ENCODE measurements around the gene ZNF280B.

Gene ZNF280B

DNA sequence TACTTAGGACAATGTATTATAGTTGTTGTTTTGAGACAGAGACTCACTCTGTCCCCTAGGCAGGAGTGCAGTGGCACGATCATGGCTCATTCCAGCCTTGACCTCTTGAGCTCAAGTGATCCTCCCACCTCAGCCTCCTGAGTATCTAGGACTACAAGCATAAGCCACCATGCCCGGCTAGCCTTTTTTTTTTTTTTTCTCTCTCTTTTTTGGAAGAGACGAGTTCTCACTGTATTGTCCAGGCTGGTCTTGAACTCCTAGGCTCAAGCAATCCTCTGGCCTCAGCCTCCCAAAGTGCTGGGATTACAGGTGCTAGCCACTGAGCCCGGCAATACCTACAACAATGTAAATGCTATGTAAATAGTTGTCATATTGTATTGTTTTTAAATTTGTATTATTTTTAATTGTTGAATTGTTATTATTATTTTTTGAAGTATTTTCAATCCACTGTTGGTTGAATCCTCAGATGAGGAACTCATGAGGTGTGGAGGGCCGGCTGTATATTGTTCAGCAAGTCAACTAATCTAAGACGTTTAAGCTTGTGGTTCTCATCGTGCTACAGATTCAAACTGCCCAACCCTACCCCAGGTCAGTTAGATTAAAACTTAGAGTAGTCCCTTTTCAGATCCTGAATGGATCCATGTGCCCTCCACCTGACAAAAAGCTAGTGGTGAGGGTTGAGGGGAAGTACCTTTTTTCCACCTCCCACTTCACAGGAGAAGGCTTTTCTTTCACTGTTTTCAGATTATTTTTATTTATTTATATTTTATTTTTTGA is 23.4 kb upstream of the ZNF280B start:
- CTCF ChIA-PET, result interaction anchor here (1.2 to 1.6 kb wide), 3 partner anchors 9 to 109 kb away, joined by 3 to 4 read pairs (median 3); partner anchors contain the start of gene ZNF280B

DNA sequence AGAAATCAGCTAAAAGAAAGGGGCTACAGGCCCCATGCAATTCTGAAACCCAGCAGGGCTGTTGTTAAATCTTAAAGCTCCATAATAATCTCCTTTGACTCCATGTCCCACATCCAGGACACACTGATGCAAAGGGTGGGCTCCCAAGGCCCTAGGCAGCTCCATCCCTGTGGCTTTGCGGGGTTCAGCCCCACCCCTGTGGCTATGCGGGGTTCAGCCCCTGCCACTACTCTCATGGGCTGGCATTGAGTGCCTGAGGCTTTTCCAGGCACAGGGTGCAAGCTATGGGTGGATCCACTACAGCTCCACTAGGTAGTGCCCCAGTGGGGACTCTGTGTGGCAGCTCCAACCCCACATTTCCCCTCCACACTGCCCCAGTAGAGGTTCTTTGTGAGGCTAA is 20.2 kb upstream of the ZNF280B start:
- CTCF ChIA-PET, result no interaction called here
- POLR2A ChIA-PET, result no interaction called here
- TF ChIP-seq, protein P1, sequence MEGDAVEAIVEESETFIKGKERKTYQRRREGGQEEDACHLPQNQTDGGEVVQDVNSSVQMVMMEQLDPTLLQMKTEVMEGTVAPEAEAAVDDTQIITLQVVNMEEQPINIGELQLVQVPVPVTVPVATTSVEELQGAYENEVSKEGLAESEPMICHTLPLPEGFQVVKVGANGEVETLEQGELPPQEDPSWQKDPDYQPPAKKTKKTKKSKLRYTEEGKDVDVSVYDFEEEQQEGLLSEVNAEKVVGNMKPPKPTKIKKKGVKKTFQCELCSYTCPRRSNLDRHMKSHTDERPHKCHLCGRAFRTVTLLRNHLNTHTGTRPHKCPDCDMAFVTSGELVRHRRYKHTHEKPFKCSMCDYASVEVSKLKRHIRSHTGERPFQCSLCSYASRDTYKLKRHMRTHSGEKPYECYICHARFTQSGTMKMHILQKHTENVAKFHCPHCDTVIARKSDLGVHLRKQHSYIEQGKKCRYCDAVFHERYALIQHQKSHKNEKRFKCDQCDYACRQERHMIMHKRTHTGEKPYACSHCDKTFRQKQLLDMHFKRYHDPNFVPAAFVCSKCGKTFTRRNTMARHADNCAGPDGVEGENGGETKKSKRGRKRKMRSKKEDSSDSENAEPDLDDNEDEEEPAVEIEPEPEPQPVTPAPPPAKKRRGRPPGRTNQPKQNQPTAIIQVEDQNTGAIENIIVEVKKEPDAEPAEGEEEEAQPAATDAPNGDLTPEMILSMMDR (IDR thresholded peaks at IDR 0.05; ENCODE audit: control extremely low read depth, extremely low read depth, low read depth, missing control alignments), result no peak
- no peak for DNase-seq (ENCODE audit: extremely low spot score)

More for the DNA sequence above, 23.4 kb upstream of the ZNF280B start:
- TF ChIP-seq, protein P1 (IDR thresholded peaks at IDR 0.05; ENCODE audit: control extremely low read depth, extremely low read depth, low read depth, missing control alignments), result no peak
- POLR2A ChIA-PET, result no interaction called here
- DNase-seq (ENCODE audit: extremely low spot score), result no peak

DNA sequence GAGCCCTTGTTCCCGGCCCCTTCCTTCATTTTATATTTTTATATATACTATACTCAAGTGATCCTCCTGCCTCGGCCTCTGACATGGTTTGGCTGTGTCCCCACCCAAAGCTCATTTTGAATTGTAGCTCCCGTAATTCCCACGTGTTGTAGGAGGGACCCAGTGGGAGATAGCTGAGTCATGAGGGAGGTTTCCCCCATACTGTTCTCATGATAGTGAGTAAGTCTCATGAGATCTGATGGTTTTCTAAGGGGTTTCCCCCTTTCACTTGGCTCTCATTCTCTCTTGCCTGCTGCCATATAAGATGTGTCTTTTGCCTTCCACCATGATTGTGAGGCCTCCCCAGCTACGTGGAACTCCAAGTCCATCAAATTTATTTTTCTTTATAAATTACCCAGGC is 18.8 kb upstream of the ZNF280B start:
- CTCF ChIA-PET, result no interaction called here
- DNase-seq (ENCODE audit: extremely low spot score), result no peak
- TF ChIP-seq, protein P1 (IDR thresholded peaks at IDR 0.05; ENCODE audit: control extremely low read depth, extremely low read depth, low read depth, missing control alignments), result no peak
- POLR2A ChIA-PET, result no interaction called here

DNA sequence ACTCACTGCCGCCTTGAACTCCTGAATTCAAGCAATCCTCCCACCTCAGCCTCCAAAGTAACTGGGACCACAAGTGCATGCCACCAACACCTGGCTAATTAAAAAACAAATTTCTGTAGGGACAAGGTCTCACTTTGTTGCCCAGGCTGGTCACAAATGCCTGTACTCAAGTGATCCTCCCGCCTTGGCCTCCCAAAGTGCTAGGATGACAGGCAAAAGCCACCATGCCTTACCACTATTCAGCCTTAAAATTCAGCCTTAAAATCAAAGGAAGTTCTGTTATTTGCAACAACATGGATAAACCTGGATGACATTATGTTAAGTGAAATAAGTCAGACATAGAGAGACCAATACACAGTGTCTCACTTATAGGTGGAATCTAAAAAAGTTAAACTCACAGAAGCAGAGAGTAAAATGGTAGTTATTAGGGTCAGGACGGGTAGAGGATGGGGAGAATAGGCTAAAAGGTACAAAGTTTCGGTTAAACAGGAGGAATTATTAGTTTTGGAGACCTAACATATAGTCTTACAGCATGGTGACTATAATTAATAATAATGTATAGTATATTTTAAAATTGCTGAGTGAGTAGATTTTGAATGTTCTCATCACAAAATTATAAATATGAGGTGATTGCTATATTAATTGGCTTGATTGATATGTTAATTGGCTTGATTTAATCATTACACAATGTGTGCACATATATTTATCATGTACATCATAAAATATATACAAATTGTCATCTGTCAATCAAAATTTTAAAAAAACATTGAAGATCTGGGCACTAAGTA is 17.8 kb upstream of the ZNF280B start:
- ChIA-PET CTCF (interaction anchor here (1.0 kb wide), 2 partner anchors 17 to 60 kb away, joined by 3 to 4 read pairs; partner anchors contain the start of gene ZNF280B), POLR2A (no interaction called here)
- TF ChIP-seq, protein P1 (IDR thresholded peaks at IDR 0.05; ENCODE audit: control extremely low read depth, extremely low read depth, low read depth, missing control alignments), result no peak
- DNase-seq (ENCODE audit: extremely low spot score), result no peak

DNA sequence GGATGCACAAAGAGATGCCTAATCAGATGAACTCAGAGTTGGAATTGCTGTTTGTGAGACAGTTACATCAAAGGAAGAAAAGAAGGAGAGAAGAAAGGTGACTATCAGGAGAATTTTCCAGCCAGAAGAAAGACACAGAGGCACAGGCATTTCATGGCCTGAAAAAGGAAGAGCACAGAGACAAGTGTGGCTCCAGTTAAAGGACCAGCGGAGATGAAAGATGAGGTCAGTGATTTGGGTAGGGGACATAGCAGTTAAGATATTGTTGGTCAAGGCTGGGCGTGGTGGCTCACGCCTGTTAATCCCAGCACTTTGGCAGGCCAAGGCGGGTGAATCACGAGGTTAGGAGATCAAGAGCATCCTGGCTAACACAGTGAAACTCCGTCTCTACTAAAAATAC is 15.0 kb upstream of the ZNF280B start:
- CTCF ChIA-PET, result interaction anchor here (5.3 kb wide), 1 partner anchor 14 kb away, joined by 24 read pairs; the partner anchor contains the start of gene ZNF280B
- no peak for DNase-seq (ENCODE audit: extremely low spot score)
- POLR2A ChIA-PET, result no interaction called here
- TF ChIP-seq, protein P1 (IDR thresholded peaks at IDR 0.05; ENCODE audit: control extremely low read depth, extremely low read depth, low read depth, missing control alignments), result no peak

DNA sequence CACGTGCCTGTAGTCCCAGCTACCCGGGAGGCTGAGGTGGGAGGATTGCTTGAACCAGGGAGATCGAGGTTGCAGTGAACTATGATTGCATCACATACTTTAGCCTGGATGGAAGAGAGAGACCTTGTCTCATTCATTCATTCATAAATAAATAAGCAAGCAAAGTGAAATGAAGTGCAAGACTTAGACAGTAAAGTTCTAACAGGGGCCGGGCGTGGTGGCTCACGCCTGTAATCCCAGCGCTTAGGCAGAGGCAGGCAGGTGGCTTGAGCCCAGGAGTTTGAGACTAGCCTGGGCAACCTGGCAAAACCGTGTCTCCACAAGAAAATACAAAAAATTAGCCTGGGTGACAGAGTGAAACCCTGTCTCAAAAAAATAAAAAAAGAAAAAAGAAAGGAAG is 13.1 kb upstream of the ZNF280B start:
- TF ChIP-seq, protein P1 (IDR thresholded peaks at IDR 0.05; ENCODE audit: control extremely low read depth, extremely low read depth, low read depth, missing control alignments), result no peak
- no peak for DNase-seq (ENCODE audit: extremely low spot score)
- CTCF ChIA-PET, result interaction anchor here (5.3 kb wide), 1 partner anchor 12 kb away, joined by 24 read pairs; the partner anchor contains the start of gene ZNF280B
- POLR2A ChIA-PET, result no interaction called here

All from GM10248 (cell line).